DMS153 treated with DMSO at 0.1 percent for 48 hours (cell line): ENCODE measurements around the gene KIF3B.
A peak's percentile ranks its signal among the peaks of the same experiment; 100 is the strongest.
"Not testable (repeated sequence)": the region's sequence is repeated elsewhere in the genome, so short reads cannot be mapped to it uniquely, and the experiment has no call there.

Source experiments
- DNase-seq: peaks from one replicate; lab custom pipeline; 2025; ENCODE audit not compliant: unreplicated experiment; lab: John Stamatoyannopoulos, UW

Gene KIF3B

DNA sequence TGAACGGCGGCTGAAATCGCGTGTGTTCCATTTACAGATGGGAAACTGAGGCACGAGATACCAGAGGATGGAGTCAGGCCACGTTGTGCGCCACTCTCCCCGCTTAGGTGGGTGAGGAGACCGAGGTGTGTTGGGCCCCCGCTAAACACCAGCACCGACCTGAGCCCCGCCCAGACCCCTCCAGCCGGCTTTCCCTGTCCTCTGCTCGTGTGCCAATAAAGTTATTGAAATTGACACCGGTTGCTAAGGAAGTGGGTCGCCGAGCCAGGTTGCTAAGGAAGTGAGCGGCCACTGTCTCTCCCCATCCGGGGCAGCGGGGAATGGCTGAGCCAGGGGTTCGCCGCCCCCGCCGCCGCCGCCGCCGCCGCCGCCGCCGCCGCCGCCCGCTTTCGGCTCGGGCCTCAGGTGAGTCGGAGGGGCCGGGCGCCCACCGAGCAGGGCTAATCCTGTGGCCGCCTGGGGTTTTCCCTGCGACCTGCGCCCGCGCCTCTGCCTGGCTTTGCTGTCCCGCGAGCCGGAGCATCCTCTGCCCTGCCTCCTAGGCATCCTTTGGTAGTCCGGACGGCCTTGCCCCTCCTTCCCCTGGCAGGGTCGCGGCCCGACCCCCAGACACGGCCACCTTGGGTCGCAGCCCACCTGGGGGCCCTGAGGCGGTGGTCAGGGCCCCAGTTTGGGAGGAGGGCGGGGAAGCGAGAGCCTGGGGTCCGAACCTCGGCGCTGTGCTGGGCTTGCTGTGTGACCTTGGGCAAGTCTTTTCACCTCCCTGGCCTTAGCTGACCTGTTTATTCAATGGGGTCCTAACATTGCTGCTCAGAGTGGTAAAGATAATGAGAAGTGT, at the start of gene KIF3B:
Gene KIF3B (plus strand): TSS at position 291 of the 838 bp plus-strand sequence. CDS start 32,127 bp downstream, outside the sequence.
- DNase-seq: peak; percentile 74

DNA sequence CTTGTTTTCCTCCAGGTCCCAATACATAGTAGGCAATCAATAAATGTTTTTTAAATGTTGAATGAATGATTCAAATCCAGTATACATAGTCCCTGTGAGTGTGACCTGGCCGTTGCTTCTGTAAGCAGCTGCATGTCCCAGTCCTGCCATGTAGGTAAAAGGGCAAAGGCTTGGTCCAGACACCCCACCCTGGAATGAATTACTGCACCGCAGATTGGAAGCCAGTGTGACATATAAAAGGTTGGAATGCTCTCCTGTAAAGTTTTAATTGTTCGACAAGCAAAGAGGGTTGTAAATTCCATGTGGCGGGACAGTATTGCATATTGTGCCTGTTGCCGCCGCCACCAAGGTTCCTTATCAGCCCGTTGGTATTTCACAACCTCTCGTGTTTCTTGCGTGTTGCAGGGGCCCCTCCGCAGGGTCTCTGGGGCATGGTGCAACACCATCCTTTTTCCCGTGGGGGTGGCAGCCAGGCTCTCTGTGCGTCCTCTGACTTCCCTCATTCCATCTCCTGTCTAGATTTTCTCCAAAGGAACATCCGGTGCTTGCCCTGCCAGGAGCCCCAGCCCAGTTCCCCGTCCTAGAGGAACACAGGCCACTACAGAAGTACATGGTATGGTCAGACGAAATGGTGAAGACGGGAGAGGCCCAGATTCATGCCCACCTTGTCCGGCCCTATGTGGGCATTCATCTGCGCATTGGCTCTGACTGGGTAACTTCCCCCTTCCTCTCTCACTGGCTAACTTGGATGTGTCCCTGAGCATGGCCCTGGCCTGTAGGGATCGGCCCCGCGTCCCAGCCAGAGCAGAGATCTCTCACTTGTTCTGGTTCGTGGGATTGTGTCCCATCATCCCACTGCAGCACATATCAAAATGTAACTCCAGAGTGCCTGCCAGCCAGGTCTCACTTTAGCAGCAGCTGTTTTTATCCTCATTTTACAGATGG, 49.4 kb upstream of the KIF3B start:
- no peak for DNase-seq

DNA sequence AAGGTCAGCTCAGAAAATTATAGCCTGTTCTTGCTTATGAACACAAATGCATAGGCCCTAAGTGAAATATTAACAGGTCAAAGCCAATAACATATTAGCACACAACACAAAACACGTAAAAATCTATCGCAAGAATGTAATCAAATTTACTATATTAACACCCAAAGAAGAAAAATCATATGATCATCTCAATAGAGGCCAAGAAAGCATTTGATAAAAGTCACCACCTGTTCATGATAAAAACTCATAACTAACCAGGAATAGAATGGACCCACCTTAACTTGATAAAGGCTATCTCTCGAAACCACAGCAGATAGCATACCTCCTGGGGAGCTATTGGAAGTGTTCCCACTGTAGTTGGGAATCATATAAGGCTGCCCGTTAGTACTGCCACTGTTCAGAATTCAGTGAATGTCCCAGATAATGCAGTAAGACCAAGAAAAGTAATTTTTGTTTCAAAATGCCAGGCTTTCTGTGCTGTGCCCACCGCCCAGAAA, 48.2 kb upstream of the KIF3B start:
- DNase-seq: no peak

DNA sequence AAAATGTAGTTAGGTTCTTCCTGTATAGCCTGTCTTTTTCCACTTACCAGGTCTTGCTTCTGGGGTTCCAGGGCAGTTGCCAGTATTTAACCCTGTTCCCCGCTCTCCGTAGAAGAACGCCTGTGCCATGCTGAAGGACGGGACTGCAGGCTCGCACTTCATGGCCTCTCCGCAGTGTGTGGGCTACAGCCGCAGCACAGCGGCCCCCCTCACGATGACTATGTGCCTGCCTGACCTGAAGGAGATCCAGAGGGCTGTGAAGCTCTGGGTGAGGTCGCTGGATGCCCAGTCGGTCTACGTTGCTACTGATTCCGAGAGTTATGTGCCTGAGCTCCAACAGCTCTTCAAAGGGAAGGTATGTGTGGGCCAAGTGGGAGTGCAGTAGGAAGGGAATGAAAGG, 46.7 kb upstream of the KIF3B start:
- DNase-seq: no peak

DNA sequence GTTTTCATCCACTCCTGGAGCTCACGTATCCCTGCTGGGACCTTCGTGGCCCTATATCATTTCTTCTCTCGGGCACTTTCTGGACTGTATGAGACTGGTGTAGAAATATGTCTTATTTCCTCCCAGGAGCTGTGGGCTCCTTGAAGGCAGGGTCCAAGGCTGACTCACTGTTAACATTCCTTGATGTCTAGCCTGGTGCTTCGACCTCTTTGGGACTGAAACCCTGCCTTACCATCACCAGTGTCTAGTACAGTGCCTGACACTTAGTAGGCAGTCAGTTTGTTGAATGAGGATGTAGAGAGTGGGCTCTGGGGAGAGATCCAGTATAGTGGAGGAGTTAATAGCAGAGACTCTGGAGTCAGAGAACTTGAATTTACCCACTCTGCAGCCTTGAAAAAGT, 46.2 kb upstream of the KIF3B start:
- no peak for DNase-seq

DNA sequence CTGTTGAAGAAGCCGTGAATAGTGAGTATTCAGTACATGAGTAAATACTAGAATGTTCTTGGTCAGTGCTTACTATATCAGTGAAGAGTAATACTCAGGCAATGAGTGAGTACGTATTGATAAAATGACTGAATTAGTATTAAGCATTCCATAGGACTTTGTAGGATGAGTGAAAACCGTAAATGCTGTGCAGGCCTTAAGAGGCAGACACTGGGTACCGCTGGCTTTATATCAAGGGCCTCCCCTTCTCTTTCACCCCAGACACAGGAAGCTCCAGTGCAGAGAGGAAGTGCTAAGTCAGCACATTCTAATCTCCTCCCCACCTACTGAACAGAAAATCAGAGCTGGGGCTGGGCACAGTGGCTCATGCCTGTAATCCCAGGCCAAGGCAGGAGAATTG, 45.6 kb upstream of the KIF3B start:
- no peak for DNase-seq

DNA sequence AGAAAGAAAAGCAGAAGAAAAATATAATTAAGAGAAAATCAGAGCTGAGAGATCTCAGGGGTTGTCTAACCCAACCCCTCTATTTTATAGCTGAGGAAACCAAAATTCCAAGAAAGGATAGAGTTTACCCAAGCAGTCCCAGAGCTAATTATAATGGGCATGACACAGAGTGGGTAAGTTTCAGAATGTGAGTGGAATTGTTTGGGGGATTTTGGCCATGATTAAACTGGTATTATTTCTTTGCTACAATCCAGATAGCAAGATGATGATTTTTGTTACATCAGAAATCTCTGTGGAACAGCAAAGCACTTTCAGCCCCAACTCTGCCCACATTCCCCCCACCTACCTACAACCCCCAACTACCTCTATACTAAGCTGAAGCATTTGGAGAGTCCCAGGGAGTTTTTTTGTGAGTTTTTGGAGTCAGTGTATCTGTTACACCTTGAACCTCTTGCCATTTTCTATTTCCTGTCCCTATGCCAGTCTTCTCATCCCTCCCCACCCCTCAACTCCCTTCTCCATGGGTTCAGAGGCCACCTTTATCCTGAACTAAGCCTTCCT, 45.0 kb upstream of the KIF3B start:
- DNase-seq: no peak

DNA sequence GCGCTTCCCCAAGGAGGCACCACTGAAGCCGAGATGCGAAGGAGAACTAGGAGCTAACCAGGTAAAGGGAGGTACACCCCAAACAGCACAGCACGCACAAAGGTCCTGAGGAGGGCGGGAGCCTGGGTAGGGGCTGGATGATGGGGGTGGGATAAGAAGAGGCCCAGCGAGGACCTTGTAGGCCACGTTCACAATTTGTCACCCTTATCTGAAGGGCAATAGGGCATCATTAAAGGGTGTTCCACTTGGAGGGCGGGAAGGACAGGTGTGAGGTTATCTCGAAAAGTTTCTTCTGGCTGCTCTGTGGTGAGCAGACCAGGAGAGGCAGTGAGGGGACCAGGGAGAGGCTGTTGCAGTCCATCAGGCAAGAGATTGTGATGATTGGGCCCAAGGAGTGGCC, 44.2 kb upstream of the KIF3B start:
- DNase-seq: no peak

DNA sequence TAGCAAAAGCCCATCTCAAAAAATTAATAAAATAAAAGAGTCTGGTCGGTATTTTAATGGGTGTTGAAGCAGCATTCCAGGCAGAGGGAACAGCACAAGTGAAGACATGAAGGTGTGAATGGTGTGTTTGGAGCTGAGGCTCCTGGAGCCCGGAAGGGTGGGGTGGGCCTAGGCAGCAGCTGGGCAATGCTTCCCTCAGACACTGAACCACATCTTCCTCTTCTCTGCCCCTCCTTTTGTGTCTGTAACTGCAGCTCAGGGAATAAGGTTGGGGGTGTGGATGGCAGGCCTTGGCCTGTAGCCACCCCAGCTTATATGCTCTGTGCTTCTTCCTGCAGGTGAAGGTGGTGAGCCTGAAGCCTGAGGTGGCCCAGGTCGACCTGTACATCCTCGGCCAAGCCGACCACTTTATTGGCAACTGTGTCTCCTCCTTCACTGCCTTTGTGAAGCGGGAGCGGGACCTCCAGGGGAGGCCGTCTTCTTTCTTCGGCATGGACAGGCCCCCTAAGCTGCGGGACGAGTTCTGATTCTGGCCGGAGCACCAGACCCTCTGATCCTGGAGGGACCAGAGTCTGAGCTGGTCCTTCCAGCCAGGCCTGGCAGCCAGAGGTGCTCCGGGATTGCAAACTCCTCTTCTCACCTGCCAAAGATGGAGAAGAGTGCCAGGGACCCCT, 43.2 kb upstream of the KIF3B start:
- no peak for DNase-seq

DNA sequence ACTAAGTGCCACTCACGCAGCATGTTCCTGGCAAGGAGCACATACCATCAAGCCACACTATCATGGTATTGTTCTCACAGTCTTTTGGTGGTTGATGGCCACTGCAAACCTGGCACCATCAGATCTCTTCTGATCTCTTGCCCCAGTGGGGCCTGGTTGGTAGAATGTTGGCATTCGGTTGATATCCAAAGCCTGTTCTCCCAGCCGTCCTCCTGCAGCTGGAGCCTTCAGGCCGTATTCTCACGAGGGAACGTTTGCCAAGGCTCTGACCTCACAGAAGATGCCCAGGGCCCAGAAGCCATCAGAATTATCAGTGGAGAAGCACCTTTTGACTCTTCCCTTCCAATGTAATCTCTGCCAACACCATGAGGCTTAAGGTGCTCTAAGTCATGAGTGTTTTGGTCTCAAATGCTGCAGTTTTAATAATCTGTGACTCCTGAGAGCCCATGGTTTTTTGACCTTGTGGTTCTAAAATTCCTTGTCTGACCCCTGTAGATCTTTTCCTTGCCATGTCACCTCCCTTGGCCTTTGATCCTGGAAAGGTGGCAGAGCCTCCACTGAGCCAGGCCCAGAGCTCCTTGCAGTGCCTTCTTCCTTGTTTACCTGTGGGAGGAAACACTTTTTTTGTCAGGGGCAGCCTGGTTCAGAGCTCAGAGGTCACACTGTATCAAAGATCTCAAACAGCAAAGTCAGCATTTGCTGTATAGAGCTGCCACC, 42.0 kb upstream of the KIF3B start:
- no peak for DNase-seq

DNA sequence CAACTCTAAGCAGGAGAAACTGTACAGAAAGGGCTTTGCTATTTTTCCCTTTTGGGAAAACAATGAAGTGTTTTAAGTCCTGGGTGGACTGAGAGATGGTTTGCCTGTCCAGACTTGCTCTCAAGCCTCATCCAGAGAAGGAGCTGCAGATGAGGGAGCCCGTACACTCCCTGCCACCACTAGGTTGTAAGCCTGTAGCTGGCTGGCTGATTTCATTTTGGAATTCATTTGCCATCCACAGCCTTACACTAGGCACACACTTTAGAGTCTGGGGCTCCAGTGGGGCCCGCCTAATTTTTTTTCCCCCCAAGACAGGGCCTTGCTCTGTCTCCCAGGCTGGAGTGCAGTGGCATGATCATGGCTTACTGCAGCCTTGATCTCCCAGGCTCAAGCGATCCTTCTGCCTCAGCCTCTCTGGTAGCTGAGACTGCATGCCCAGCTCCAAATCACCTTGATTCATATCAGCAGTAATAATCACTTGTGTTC, 41.4 kb upstream of the KIF3B start:
- DNase-seq: no peak

DNA sequence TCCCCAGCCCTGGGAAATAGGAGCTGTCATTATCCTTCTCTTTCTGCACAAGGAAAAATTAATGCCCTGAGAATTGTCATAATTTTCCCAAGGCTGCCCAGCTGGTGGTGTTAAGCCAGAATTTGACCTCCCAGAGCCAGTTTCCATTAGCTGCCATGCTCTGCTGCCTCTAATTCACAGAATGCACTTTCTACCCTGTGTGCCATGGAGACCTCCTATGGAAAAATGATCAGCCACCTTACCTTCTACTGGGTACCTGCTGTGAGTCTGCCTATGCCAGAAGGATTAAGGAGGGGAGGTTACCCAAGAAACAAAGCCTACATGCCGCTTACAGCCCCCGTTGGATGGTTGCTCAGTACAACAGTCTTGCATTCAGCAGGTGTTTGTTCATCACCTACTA, 40.6 kb upstream of the KIF3B start:
- DNase-seq: no peak

DNA sequence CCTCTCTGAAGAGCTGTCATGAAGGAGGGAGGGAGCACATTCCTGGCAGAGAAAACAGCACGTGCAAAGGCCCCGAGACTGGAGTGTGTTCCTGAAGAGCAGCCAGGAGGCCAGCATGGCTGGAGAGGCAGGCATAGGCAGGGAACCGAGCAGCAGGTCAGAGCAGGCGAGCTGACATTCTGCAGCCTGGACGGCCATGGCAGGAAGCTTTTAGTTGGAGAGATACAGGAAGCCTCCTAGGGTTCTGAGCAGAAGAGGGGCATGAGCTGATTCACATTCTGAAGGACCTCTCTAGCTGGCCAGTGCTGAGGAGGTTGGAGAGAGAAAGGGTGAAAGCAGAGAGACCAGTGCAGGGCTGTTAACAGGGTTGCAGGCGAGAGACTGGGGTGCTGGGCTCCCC, 40.0 kb upstream of the KIF3B start:
- DNase-seq: no peak

DNA sequence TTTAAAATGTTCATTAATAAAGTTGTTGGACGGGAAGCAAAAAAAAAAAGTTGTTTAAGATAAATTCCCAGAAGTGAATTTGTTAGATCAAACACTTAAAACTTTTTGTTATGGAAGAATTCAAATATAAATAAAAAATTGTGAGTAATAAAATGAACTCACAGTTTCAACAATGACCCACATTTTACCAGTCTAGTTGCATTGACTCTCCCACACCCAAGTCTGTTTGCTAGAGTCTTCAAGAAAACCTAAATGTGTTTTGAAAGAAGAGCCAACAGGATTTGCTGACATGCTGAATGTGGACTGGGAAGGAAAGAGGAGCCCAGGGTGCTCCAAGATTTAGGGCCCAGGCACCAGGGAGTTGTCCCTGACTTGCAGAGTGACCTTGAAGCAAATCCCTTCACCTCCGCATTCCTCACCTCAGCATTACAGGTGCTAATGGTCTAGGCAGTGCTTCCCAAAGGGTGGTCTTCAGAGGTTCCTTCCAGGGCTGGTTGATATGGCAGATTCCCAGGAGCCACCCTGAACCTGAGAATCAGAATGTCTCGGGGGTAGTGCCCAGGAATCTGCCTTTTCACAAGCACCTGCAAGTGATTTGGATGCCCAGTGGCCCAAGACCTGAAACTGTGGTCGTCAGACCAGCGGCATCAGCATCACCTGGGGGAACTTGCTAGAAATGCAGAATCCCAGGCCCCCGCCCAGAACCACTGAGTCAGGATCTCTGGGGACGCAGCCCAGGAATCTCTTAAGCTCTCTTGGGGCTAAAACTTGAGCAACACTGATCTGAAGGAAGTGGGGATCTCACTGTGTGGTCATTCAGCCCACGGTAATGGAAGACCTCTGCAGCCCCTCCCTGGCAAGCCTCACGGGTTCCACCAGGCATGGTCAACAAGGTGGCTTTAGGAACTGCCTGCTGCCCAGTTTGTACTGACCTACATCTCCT, 38.7 kb upstream of the KIF3B start:
- no peak for DNase-seq

DNA sequence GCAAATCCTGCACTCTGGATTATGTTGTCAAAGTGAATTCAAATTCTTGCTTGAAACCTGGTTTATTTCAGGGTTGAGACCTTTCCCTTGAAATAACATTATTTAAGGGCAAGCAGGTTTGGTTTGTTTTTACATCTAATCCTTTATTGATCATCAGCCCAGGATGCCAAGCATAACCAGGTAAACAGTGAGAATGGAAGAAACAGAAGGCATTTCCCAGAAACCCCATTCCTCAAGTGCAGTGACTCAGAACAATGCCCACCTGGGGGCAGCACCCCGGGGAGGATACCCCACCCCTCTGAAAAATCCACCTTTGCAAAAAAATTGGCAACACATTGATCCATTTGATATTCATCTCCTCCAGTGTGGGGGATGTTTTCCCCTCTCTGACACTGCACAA, 37.2 kb upstream of the KIF3B start:
- DNase-seq: no peak

DNA sequence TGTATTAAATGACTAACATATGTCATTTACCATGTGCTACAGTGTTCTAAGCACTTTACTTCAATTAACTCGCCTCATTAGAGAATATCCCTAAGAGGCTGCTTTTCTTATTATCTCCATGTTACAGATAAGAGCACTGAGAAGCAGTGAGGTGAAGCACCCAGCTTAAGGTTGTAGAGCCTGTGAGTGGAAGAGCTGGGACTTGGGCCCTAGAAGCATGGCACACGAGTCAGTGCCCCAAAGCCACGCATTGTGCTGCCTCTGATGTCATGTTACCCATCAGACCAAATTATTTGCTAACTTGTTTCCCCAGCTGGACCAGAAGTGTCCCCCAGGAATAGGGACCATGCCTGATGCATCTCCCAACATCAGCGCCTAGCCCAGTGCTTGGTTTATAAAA, 35.6 kb upstream of the KIF3B start:
- DNase-seq: no peak

DNA sequence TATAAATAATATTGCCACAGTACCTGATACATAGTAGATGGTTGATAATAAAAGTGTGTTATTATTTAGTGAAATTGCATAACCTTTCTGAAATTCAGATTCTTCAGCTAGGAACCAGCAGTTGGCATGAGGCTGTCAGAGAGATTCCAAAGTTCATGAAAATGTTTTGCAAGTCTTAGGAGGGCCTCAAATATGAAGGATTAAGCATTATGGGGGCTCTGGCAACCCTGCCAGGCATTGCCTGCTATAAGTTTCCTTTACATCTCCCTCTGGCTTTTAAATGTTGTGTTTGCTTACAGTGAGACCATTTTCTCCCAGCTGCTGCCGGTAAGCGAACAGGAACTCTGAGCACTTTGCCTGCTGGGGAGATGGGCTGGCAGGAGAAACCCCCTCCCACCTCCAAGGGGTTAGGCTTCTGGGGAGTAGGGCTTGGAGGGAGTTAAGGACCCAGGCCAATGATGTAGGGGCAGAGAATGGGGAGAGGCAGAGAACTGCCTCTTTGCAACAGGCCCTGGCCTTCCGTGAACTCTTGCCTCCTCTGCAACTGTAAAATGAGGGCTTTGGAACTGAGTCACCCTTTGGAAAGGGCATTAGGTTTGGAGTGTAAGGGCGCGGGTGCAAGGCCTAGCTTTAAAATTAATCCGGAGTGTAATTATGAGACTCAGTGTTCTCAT, 33.2 kb upstream of the KIF3B start:
- DNase-seq: no peak

DNA sequence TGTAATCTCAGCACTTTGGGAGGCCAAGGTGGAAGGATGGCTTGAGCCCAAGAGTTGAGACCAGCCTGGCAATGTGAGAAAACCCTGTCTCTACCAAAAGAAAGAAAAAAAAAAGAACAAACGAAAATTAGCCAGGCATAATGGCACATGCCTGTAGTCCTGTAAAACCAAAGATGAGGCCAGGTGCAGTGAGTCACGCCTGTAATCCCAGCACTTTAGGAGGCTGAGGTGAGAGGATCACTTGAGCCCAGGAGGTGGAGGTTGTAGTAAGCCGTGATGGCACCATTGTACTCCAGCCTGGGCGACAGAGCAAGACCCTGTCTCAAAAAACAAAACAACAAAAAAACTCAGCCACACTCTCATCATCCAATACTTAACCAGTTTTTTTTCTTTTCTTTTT, 32.5 kb upstream of the KIF3B start:
- no peak for DNase-seq

DNA sequence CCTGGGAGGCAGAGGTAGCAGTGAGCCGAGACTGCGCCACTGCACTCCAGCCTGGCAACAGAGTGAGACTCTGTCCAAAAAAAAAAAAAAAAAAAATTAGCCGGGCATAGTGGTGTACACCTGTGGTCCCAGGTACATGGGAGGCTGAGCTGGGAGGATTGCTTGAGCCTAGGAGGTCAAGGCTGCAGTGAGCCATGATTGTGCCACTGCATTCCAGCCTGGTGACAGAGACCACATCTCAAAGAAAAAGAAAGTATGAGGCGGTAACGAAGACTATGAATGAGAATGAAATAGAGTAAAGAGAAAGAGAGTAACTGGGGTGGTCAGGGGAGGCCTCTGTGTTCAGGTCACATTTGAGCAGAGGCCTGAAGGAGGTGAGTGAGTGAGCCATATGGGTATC, 31.2 kb upstream of the KIF3B start:
- DNase-seq: not testable (repeated sequence)
